ENCODE data around the gene SNX1.

GRCh38 chr15:64060716-64061115 lies 35.1 kb upstream of the SNX1 start:
- TF ChIP-seq CTCF (conservative IDR thresholded peaks at IDR 0.05; ENCODE audit: low read depth, low read length) (no peak), EZH2 (IDR thresholded peaks at IDR 0.05; ENCODE audit: borderline replicate concordance, low read depth, low read length, poor library complexity, severe bottlenecking) (no peak)

Data from A673 (cell line).